OCI-LY3 (cell line): ENCODE results near the gene CIAPIN1.
A peak's percentile ranks its signal among the peaks of the same experiment; 100 is the strongest.

Experiments used
- H2AFZ ChIP-seq: fragments of 200-600, 300-600 bp; shearing (Covaris generic); 2 replicates; pipeline ENCODE4 v1.6.0; 2014; ENCODE audit warnings: antibody characterized with exemption, low read depth, low read length
- H3K27ac ChIP-seq: fragments of 200-600, 300-600 bp; sonication (generic); 2 replicates; pipeline ENCODE4 v1.5.1; 2014; ENCODE audit warnings: mild to moderate bottlenecking, low read length, moderate library complexity, mixed read lengths
- H3K27me3 ChIP-seq: fragments of 200-600, 300-600 bp; sonication (generic); 2 replicates; pipeline ENCODE4 v1.6.1; 2014; ENCODE audit warnings: low read depth, low read length, mixed read lengths
- H3K36me3 ChIP-seq: fragments of 200-600, 300-600 bp; sonication (generic); replicated peaks from 2 replicates; pipeline ENCODE3; 2014; ENCODE audit warnings: low read depth, low read length, mixed read lengths
- H3K4me1 ChIP-seq: fragments of 300-600, 200-600 bp; sonication (generic); 2 replicates; pipeline ENCODE4 v1.6.1; 2014; ENCODE audit warnings: low read length, mixed read lengths
- H3K4me2 ChIP-seq: fragments of 200-600, 300-600 bp; sonication (generic); 2 replicates; pipeline ENCODE4 v1.6.1; 2014; ENCODE audit warnings: low read length, mixed read lengths
- H3K4me3 ChIP-seq: fragments of 300-600, 200-600 bp; sonication (generic); 2 replicates; pipeline ENCODE4 v1.5.1; 2014; ENCODE audit warnings: antibody characterized with exemption, mild to moderate bottlenecking, low read length, moderate library complexity
- H3K79me2 ChIP-seq: fragments of 300-600, 200-600 bp; shearing (Covaris generic); 2 replicates; pipeline ENCODE4 v1.6.1; 2014; ENCODE audit warnings: mild to moderate bottlenecking, low read length, mixed read lengths
- H3K9ac ChIP-seq: fragments of 300-600, 200-600 bp; shearing (Covaris generic); 2 replicates; pipeline ENCODE4 v1.6.0; 2014; ENCODE audit warnings: mild to moderate bottlenecking, low read length, moderate library complexity
- H3K9me3 ChIP-seq: fragments of 200-600, 300-600 bp; shearing (Covaris generic); 2 replicates; pipeline ENCODE4 v1.6.1; 2014; ENCODE audit warnings: low read length, mixed read lengths; ENCODE audit not compliant: insufficient read depth
- H4K20me1 ChIP-seq: fragments of 200-600, 300-600 bp; sonication (generic); 2 replicates; pipeline ENCODE4 v1.6.1; 2016; ENCODE audit warnings: low read length, mixed read lengths; ENCODE audit not compliant: insufficient read depth
- CTCF ChIP-seq: fragments of 200-600, 300-600 bp; sonication (generic); IDR thresholded peaks from 2 replicates; pipeline ENCODE4 v1.5.1; 2014; ENCODE audit warnings: antibody characterized with exemption, low read length, low read depth
- EZH2phosphoT487 ChIP-seq: fragments of 200-600 bp; shearing (Covaris generic); IDR thresholded peaks from 2 replicates; pipeline ENCODE4 v1.6.1; 2018; ENCODE audit warnings: antibody characterized with exemption, mixed run types, low read depth

The CIAPIN1 gene

DNA sequence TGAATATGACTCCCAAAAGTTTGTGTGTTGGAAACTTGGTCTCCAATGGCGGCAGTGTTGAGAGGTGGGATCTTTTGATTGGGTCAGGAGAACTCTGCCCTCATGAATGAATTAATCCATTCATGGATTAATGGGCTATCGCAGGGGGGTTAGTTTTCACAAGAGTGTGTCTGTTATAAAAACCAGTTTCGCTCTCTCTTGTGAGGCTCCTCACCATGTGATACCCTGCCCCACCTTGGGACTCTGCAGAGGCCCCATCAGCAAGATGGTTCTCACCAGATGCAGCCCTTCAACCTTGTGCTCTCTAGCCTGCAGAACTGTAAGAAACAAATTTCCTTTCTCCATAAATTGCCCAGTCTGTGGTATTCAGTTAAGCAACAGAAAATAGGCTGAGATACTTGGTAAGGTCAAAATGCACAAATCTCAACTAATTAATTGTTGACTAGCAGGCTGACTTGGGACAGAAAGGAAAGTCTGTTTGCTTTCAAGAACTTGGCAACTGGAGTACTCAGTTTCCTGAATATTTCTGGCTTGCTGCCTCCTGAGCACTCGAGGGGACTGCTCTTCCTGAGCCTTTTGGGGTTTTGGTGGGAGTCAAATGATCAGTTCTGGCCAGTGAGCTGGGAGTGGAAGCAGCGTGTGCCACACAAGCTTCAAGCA lies 56.4 kb downstream of the CIAPIN1 start:
- H3K4me3 ChIP-seq: no peak overlapping the region
- H2AFZ ChIP-seq: no peak overlapping the region; the same call in 1 of the 2 replicates
- no peaks in the 10 kb centered on the region for H3K79me2 ChIP-seq
- H3K4me2 ChIP-seq: 0 out of 2 replicates have a peak overlapping the region, but pooled peaks have one; percentile 8
- H3K27me3 ChIP-seq: no peaks in the 10 kb centered on the region
- 0 out of 2 replicates have a peak overlapping the region, but pooled peaks have one; percentile 5 for H3K27ac ChIP-seq
- no peak overlapping the region for H3K9ac ChIP-seq
- TF ChIP-seq CTCF: no peak
- no peak for TF ChIP-seq EZH2phosphoT487
- peaks cover 53% of the 10 kb centered on the region for H3K4me1 ChIP-seq
- H3K9me3 ChIP-seq: no peaks in the 10 kb centered on the region
- no peaks in the 10 kb centered on the region for H4K20me1 ChIP-seq
- H3K36me3 ChIP-seq: no peaks in the 10 kb centered on the region

GRCh38 chr16:57389087-57389468 lies 58.1 kb downstream of the CIAPIN1 start:
- peak overlapping the region; percentile 75 for H3K4me2 ChIP-seq
- H3K27me3 ChIP-seq: no peaks in the 10 kb centered on the region
- peaks cover 70% of the 10 kb centered on the region for H3K4me1 ChIP-seq
- no peaks in the 10 kb centered on the region for H3K79me2 ChIP-seq
- H3K4me3 ChIP-seq: no peak overlapping the region; the same call in 1 of the 2 replicates
- no peaks in the 10 kb centered on the region for H3K9me3 ChIP-seq
- no peak for TF ChIP-seq EZH2phosphoT487
- no peak for TF ChIP-seq CTCF
- H2AFZ ChIP-seq: no peak overlapping the region
- H3K36me3 ChIP-seq: no peaks in the 10 kb centered on the region
- peak overlapping the region; percentile 68; the same call in 1 of the 2 replicates for H3K9ac ChIP-seq
- peak overlapping the region; percentile 89 for H3K27ac ChIP-seq
- H4K20me1 ChIP-seq: no peaks in the 10 kb centered on the region

DNA sequence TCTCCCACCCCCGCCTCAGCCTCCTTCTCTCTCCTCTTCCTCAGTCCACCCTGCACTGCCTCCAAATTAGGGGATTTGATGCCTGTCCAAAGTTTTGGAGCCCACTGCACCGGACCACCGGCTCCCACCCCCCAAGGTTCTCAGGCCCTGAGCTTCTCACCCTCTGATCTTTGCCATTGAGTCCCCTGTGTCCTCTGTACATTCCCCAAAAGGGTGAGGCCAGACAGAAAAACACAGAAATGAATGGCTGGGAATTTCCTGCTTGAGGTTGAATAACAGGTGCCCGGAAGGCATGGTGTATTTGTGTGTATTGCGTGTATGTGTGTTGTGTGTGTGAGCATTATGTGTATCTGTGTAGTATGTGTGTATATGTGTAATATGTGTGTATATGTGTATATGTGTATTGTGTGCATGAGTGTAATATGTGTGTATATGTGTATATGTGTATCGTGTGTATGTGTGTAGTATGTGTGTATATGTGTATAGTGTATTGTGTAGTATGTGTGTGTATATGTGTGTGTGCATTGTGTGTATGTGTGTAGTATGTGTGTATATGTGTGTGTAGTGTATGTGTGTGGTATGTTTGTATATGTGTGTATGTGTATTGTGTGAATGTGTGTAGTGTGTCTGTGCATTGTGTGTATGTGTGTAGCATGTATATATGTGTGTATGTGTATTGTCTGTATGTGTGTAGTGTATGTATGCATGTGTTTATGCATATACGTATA lies 58.7 kb downstream of the CIAPIN1 start:
- Histone ChIP-seq H3K27ac (peak overlapping the region; percentile 89), H2AFZ (no peak overlapping the region), H3K79me2 (no peaks in the 10 kb centered on the region)

More for the DNA sequence above, 58.7 kb downstream of the CIAPIN1 start:
- Histone ChIP-seq H3K4me2 (peak overlapping the region; percentile 75), H3K9ac (peak overlapping the region; percentile 68), H4K20me1 (no peaks in the 10 kb centered on the region), H3K27me3 (no peaks in the 10 kb centered on the region), H3K36me3 (no peaks in the 10 kb centered on the region), H3K9me3 (no peaks in the 10 kb centered on the region), H3K4me3 (peak overlapping the region; percentile 50), H3K4me1 (peaks cover 76% of the 10 kb centered on the region)
- TF ChIP-seq EZH2phosphoT487 (no peak), CTCF (no peak)
